Neural cell (in vitro differentiated cells): Measurements from ENCODE around the gene COL4A1.

ENCODE experiments used
- EZH2 ChIP-seq: fragments of 200-600, 300-800 bp; shearing (Covaris generic), sonication (generic); IDR thresholded peaks from 2 replicates; pipeline ENCODE4 v1.6.1; 2014; ENCODE audit warnings: antibody characterized with exemption, low read length, borderline replicate concordance, mild to moderate bottlenecking; ENCODE audit not compliant: insufficient read depth, poor library complexity, severe bottlenecking
- RAD21 ChIP-seq: fragments of 450-650 bp; conservative IDR thresholded peaks from 2 replicates; pipeline ENCODE4 v1.6.1; 2014; ENCODE audit warnings: antibody characterized with exemption, mild to moderate bottlenecking, moderate library complexity
- SMC3 ChIP-seq: fragments of 450-650 bp; conservative IDR thresholded peaks from 2 replicates; pipeline ENCODE4 v1.6.1; 2014; ENCODE audit warnings: antibody characterized with exemption, mild to moderate bottlenecking, moderate library complexity; ENCODE audit not compliant: poor library complexity
- TF ChIP-seq, protein P1 (sequence below): fragments of 450-650 bp; IDR thresholded peaks from 2 replicates; pipeline ENCODE4 v1.5.1; 2014; ENCODE audit warnings: antibody characterized with exemption, mild to moderate bottlenecking, moderate library complexity; ENCODE audit not compliant: poor library complexity, severe bottlenecking

GRCh38 chr13:110244071-110244830 lies 62.7 kb downstream of the COL4A1 start:
- TF ChIP-seq RAD21 = no peak
- TF ChIP-seq, protein P1, sequence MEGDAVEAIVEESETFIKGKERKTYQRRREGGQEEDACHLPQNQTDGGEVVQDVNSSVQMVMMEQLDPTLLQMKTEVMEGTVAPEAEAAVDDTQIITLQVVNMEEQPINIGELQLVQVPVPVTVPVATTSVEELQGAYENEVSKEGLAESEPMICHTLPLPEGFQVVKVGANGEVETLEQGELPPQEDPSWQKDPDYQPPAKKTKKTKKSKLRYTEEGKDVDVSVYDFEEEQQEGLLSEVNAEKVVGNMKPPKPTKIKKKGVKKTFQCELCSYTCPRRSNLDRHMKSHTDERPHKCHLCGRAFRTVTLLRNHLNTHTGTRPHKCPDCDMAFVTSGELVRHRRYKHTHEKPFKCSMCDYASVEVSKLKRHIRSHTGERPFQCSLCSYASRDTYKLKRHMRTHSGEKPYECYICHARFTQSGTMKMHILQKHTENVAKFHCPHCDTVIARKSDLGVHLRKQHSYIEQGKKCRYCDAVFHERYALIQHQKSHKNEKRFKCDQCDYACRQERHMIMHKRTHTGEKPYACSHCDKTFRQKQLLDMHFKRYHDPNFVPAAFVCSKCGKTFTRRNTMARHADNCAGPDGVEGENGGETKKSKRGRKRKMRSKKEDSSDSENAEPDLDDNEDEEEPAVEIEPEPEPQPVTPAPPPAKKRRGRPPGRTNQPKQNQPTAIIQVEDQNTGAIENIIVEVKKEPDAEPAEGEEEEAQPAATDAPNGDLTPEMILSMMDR = no peak
- TF ChIP-seq SMC3 = no peak
- no peak for TF ChIP-seq EZH2
